Activated CD8-positive, alpha-beta memory T cell treated with anti-CD3 and anti-CD28 coated beads, Interleukin-2, amount 50 U/mL, for 24 hours (primary cell): Measurements from ENCODE around the gene SORCS2.
"Not testable (repeated sequence)": the region's sequence is repeated elsewhere in the genome, so short reads cannot be mapped to it uniquely, and the experiment has no call there.

ENCODE experiments used
- DNase-seq: peaks from one replicate; pipeline ENCODE4 v3.0.0-alpha.2; 2020; ENCODE audit errors: extremely low read depth

SORCS2 gene

GRCh38 chr4:7552466-7552865, 360.1 kb downstream of the SORCS2 start:
- DNase-seq: no peak

DNA sequence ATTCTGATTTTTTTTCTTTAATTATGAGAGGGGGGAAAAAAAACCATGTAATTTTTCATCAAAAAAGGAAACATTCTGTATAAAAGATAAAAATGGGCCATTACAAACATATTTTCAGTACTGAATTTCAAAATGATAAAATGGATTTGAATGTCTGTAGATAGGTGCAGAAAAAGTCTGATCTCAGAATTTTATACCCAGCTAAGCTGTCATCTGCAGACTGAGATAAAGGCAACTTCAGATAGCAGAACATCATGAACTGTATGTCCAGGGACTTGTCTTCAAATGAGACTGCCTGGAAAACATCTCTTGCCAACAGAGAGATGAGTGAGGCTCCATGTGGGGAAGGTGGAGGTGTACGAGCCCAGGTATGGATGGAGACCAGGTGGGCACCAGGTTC, 360.9 kb downstream of the SORCS2 start:
- DNase-seq: no peak

- no peak for DNase-seq
Measured at GRCh38 chr4:7554905-7555304, 362.6 kb downstream of the SORCS2 start.

DNA sequence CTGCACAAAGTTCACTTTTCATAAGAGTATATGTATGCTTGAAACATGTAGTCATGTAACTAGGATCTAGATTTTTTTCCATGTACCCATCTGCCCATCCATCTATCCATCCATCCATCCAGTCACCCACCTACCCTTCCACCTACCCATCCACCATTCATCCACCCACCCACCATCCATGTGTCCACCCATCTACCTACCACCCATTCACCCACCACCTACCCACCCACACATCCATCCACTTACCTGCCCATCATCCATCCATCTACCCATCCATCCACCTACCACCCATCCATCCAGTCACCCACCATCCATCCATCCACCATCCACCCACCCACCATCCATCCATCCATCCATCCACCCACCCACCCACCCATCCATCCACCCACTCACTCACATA, 364.2 kb downstream of the SORCS2 start:
- no peak for DNase-seq

- no peak for DNase-seq
Measured at GRCh38 chr4:7557456-7557855, 365.1 kb downstream of the SORCS2 start.

- DNase-seq: no peak
Measured at GRCh38 chr4:7558436-7558835, 366.1 kb downstream of the SORCS2 start.

DNA sequence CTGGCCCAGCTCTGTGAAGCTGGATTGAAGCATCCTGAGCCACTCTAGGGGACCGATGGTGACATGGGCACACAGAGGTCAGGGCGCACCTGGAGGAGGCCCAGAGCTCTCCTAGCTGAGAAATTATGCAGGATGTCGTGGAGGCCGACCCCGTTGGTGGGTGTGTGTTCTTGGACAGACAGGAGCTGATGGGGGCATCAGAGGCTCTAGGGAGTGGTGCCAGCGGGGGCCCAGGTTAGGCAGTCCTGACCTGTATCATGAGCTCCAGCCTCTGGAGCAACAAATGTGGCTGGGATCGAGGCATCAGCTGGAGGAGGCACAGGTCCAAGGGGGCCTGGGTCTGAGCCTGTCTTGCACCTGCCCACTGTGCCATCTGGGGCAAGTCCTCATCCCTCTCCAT, 367.0 kb downstream of the SORCS2 start:
- no peak for DNase-seq

DNA sequence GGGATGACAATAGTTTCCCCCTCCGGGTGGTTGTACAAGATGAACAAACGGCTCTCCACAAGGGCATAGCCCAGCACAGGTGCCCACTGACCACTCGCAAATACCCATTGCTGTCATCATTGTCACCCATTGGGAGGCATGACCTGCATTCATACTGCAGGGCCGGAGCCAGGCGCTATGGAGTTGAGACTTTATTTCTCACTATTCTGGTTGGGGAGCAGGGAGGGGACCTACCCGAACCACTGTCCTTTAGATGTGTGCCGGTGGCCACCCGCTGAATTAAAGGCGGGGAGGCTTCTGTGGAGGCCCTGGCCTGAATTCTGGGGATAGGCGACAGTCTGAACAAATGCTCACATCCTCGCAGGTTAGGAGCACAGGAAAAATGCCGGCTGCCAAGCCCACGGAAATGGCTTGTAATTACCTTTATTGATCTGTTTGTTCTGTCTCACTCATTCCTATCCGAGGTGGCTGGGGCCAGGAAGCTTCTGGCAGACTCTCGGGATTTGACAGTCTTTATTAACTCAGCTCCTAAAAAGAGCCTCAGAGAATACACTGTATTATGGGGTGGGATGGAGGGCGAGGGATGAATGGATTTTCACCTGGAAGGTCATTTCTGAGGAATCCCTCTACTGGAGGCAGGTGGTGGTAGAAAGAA, 367.5 kb downstream of the SORCS2 start:
- no peak for DNase-seq

DNA sequence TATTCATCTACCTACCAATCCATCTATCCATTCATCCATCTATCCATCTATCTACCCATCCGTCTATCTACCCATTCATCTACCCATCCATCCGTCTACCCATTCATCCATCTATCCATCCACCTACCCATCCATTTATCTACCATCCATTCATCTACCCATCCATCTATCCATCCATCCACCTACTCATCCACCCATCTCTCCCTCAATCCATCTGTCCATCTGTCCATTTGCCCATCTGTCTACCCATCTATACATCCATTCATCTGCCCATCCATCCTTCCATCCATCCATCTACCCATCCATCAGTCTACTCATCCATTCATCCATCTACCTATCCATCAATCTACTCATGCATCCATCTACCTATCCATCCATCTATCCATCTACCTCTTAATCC, 369.2 kb downstream of the SORCS2 start:
- DNase-seq: no peak

DNA sequence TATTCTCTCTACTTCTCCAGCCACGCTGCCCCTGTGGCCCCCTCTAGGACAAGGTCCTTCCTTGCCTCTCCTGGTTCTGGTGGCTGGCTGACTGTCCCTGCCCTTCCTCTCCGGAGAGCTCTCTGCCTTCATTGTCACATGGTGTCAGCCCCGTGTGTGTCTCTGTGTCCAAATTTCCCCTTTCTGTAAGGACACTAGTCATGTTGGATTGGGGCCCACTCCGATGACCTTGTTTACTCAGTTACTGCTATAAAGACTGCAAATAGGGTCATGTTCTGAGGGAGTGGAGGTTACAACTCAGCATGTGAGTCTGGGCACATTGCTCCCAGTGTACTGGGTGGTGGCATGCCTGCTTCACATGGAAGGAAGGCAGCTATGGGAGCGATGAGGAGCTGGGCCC, 371.9 kb downstream of the SORCS2 start:
- DNase-seq: no peak

DNA sequence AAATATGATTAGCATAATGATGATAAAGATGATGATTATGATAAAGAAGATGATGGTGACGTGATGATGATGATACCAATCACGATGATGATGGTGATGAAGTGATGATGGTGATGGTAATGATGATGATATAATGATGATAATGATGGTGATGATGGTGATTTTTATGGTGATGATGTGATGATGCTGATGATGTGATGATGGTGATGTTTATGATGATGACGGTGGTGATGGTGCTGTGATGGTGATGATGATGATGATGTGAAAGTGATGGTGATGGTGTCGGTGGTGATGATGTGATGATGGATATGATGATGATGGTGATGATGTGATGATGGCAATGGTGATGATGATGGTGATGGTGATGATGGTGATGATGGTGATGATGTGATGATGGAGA, 373.1 kb downstream of the SORCS2 start:
- DNase-seq: no peak

GRCh38 chr4:7569810-7570783, 377.8 kb downstream of the SORCS2 start:
- no peak for DNase-seq

DNA sequence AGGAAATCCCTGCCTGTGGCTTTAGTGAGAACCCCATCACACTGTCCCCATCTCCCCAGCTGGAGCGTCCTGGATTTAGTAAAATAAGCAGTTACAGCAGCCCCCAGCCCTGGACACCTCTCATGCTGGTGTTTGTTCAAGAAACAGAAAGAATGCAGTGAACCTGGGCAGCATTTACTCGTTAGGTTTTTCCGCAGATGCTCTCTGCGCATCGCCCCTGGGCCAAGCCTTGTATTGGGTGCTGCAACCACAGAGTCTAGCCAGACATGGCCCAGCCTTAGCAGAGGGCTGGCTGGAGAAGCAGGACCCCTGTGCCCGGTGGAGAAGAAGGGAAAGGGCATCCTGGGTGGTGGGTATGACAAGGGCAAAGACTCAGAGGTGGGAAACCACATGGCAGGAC, 378.7 kb downstream of the SORCS2 start:
- DNase-seq: no peak

DNA sequence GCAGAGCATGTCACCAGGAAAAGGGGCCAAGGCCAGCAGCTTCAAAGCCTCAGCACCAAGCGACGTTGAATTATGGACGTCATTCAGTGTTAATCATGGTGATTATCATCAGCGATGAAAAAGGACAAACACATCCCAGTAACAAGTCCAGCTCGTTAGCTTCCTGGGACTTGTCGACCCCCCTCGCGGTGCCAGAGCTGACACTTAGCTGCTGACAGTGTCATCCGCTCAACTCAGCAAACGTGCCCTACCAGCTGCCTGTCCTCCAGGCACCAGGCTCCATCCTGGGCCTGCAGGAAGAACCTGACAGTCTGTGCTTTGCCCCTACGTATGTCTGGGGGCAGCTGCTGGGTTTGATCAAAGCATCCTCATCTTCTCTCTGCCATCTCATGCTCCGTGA, 379.4 kb downstream of the SORCS2 start:
- no peak for DNase-seq

DNA sequence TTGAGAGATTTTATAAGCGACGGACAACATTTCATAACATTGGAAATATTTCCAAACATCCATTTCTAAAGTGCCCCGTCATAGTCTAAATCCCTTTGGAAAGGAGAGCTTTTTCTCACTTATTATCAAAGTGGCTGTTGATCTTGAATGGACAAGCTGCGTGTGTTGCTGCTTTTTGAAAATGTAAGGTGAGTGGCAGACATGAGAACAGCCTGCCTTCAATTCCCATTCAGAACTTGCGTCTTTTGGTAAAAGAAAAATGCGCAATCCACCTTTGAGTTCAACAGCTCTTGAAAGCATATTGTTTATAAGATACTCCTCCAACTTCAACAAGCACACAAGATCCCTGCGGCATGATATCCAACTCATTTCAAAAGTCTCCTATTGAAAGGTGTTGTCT, 380.6 kb downstream of the SORCS2 start:
- no peak for DNase-seq

DNA sequence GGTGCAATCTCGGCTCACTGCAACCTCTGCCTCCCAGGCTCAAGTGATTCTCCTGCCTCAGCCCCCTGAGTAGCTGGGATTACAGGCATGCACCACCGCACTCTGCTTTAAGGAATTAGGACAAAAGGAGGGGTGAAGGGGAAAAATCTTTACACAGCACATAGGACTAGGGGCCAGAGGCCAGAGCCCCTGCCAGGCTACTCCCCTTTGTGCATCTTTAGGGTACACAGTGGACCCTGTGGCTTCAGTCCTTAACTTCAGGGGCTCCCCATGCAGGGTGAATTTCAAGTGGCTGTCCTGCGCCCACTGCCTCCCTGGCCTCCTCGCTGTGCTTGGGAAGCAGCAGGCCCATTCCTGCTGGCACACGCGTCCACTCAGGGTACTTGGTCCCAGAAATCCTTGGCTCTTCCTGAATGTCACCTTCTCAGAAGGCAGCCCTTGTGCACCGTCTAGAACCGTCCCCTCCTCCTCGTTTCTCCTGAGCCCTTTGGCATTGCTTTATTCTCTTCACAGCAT, 381.3 kb downstream of the SORCS2 start:
- DNase-seq: no peak

DNA sequence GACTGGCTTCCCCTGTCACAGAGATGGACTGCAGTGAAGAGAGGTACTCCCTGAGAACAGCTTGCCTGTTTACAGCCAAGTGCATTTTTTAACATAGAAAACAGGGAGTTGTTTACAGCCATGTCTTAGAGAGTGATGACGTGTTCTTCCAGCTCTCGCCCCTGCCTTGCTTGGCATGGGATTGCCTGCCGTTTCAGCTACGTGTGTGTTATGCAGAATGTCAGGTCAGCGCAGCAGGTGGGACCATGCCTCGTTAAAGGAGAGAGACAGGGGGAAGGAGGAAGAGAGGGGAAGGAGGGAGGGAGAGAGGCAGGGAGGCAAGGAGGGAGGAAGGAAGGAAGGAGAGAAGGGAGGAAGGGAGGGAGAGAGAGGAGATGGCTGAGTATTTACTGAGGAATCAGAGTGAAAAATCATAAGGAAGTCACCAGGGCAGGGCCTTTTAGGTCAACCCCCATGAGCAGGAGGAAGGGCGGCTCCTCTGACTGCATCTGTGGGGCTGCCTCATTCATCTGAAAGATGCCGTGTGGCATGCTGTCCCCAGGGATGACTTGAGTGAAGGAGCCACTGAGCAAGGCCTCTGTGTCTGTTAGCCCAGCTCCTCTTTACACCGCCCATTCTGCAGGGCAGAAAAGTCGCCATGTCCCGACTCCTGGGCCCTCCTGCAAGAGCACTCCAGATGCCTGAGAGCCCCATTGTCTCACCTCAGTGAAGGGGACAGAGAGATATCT, 382.1 kb downstream of the SORCS2 start:
- DNase-seq: no peak

DNA sequence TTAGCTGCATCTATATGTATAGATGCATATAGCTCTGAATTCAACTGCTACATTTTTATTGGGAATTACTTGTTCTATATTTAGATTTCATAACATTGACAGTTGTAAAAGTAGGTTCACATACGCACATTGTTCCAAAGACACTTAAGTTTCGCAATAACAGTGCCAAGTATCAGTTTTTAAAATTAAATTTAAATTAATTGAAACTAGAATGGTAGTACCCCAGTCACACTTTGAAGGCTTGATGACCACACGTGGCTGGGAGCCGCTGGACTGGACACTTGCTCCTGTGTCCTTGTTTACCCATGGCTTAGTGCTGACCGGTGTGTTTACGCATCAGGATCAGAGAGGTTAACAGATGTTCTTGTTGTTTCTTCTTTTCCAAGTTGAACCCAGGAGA, 383.1 kb downstream of the SORCS2 start:
- DNase-seq: no peak

DNA sequence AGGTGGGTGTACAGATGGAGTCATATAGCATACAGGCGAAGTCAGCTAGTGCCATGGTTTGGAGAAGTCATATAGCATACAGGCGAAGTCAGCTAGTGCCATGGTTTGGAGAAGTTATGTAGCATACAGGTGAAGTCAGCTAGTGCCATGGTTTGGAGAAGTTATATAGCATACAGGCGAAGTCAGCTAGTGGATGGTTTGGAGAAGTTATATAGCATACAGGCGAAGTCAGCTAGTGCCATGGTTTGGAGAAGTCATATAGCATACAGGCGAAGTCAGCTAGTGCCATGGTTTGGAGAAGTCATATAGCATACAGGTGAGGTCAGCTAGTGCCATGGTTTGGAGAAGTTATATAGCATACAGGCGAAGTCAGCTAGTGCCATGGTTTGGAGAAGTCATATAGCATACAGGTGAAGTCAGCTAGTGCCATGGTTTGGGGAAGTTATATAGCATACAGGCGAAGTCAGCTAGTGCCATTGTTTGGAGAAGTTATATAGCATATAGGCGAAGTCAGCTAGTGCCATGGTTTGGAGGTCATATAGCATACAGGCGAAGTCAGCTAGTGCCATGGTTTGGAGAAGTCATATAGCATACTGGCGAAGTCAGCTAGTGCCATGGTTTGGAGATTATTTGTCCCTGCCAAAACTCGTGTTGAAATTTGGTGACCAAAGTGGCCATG, 385.2 kb downstream of the SORCS2 start:
- DNase-seq: not testable (repeated sequence)

- DNase-seq: no peak
Measured at GRCh38 chr4:7581477-7581876, 389.1 kb downstream of the SORCS2 start.

- DNase-seq: no peak
Measured at GRCh38 chr4:7582313-7583097, 390.2 kb downstream of the SORCS2 start.
